Heart left ventricle (tissue), 16 donors: ENCODE measurements around the gene ALPG. TPM values are rescaled to one million over a fixed set of nuclear protein-coding genes. Genes with fewer than 3 reads are reported as not detected.

Experiments
- ATAC-seq, 4 donors: fragments of 200-7000 bp; cut with Tn5 transposase; one replicate each; pipeline ENCODE4 v1.9.1; 2020 to 2022; ENCODE audit warnings: moderate library complexity in 4 of 4, mild to moderate bottlenecking in 3 of 4, moderate number of reproducible peaks in 1 of 4
- DNase-seq, 5 donors: peaks; one replicate each; pipeline ENCODE4 v3.0.0-alpha.2; 2020
- H3K27ac ChIP-seq, 12 donors: fragments of 200-600 bp; sonication (generic) in 4 of 12; one replicate each; pipeline versions ENCODE4 v1.5.0 to v1.8.0; 2016 to 2022; ENCODE audit warnings: mild to moderate bottlenecking in 2 of 12
- H3K27me3 ChIP-seq, 9 donors: fragments of 200-600 bp; sonication (generic) in 2 of 9; one replicate each; pipeline versions ENCODE4 v1.5.1 to v1.8.0; 2016 to 2022; ENCODE audit warnings: mild to moderate bottlenecking in 3 of 9
- H3K36me3 ChIP-seq, 9 donors: fragments of 200-600 bp; sonication (generic) in 2 of 9; one replicate each; pipeline versions ENCODE4 v1.5.0 to v1.8.0; 2018 to 2022; ENCODE audit warnings: mild to moderate bottlenecking in 2 of 9
- H3K4me1 ChIP-seq, 12 donors: fragments of 200-600 bp; sonication (generic) in 4 of 12; one replicate each; pipeline versions ENCODE4 v1.5.0 to v1.8.0; 2016 to 2022; ENCODE audit warnings: mild to moderate bottlenecking in 3 of 12
- H3K4me3 ChIP-seq, 12 donors: fragments of 200-600 bp; sonication (generic) in 4 of 12; one replicate each; pipeline versions ENCODE4 v1.5.0 to v1.8.0; 2017 to 2022; ENCODE audit warnings: mild to moderate bottlenecking in 9 of 12, moderate library complexity in 4 of 12
- H3K9me3 ChIP-seq, 12 donors: fragments of 200-600 bp; sonication (generic) in 4 of 12; one replicate each; pipeline versions ENCODE4 v1.5.0 to v1.8.0; 2016 to 2022; ENCODE audit warnings: mild to moderate bottlenecking in 1 of 12
- CTCF ChIP-seq, 12 donors: fragments of 200-600 bp; sonication (generic) in 4 of 12; IDR thresholded peaks; one replicate each; pipeline versions ENCODE4 v1.5.0 to v1.8.0; 2018 to 2022; ENCODE audit warnings: antibody characterized with exemption in 12 of 12, mild to moderate bottlenecking in 5 of 12
- POLR2A ChIP-seq, 2 donors: fragments of 450-650 bp; IDR thresholded peaks; one replicate each; pipeline ENCODE4 v1.6.1; 2017; ENCODE audit warnings: antibody characterized with exemption in 2 of 2, mild to moderate bottlenecking in 2 of 2, moderate library complexity in 2 of 2
- WGBS, 4 donors: extraction: QIAGEN DNeasy Blood & Tissue Kit in 2 of 4; methylation state at CpG; one replicate each; pipeline versions ENCODE4 v1.1.5 to v1.1.7; 2013 to 2018; 5-methylcytosine and 5-hydroxymethylcytosine counted together
- intact Hi-C, 10 donors: fragments of 100-400 bp; cut with DNase I; formaldehyde crosslinking; loops; one replicate each; pipeline versions ENCODE4 v1.11.1 to v1.14.2; 2022
- polyA plus RNA-seq, 2 donors: library from polyadenylated mRNA; stranded (reverse); fragments of 200-250 nt; gene quantifications; one replicate each; pipeline ENCODE4 v1.2.3, GENCODE V29; 2013
- total RNA-seq, 9 donors: library from RNA; depleted of rRNA in 2 of 9; stranded (reverse); fragments of >200 nt in 2 of 9; fragmentation: NEBNext Ultra II Directional in 3 of 9; extraction: Animal tissue kit (Norgen Biotek cat#: 25700) in 3 of 9; gene quantifications; one replicate each; pipeline versions ENCODE4 v1.1.0 to v1.2.4, GENCODE V29; 2016 to 2023
- donor health status: ischemic (EF 13 %, LVEDD 7.1; RV severe dilation, severe dysfunction).
- donor health status: healthy with polysubstance abuse.
- donor health status: DM: no; HTN: yes; CAD: no.
- donor health status: DM: no; HTN: no; CAD: no.
- donor health status: ischemic (EF 25% LVEDD 6.9; RV normal size, moderate dysfunction).
- donor health status: ischemic (EF 25% LVEDD 5.7; RV mildly dilated, moderate dysfunction).
- donor health status: healthy.
- donor health status: DM: yes; HTN: yes; CAD: no.
- donor health status: ischemic (EF 35%, LVEDD 5.7; RV mildly dilated, moderate dysfunction).
- donor health status: nonischemic (EF 11% LVEDD 7.7; RV severe dilation, severe dysfunction).
- donor health status: DM: yes; HTN: yes; CAD: no.
- donor health status: PGD.
- donor health status: ischemic (EF 29% LVEDD 5.4; RV normal size, mild dysfunction).
- donor health status: nonischemic (EF 23%, LVEDD 6.1; RV moderate dilation, normal function).

Gene ALPG
- total and polyA plus RNA-seq, 11 donors = not detected

GRCh38 chr2:232434563-232435374 is 28.1 kb downstream of the ALPG start:
- Histone ChIP-seq H3K4me1 (no peaks in the 10 kb centered on the region), H3K4me3 (no peak overlapping the region), H3K9me3 (no peaks in the 10 kb centered on the region), H3K27ac (no peak overlapping the region), H3K27me3 (peaks cover 0 to 6% (median 0%) of the 10 kb centered on the region in 9 donors), H3K36me3 (no peaks in the 10 kb centered on the region)
- no peak for ATAC-seq
- no peak for TF ChIP-seq POLR2A (IDR thresholded peaks at IDR 0.05)
- TF ChIP-seq CTCF (IDR thresholded peaks at IDR 0.05) = no peak
- intact Hi-C loops = loop anchor here in 6 of 10 donors (5.0 to 10.0 kb wide), 5 partner anchors 90 to 532 kb away; no protein-coding TSS in a partner anchor
- 88 to 92% (median 91%) methylated on average over 6 to 12 of the region's 12 CpGs for WGBS, 4 donors
- peak in 1 of 5 donors; percentile 41 for DNase-seq

GRCh38 chr2:232435375-232435648 is 28.7 kb downstream of the ALPG start:
- TF ChIP-seq CTCF (IDR thresholded peaks at IDR 0.05) = no peak
- TF ChIP-seq POLR2A (IDR thresholded peaks at IDR 0.05) = no peak
- H3K4me3 ChIP-seq = no peak overlapping the region
- no peaks in the 10 kb centered on the region for H3K36me3 ChIP-seq
- peaks cover 0 to under 1% (median 0%) of the 10 kb centered on the region in 12 donors for H3K4me1 ChIP-seq
- DNase-seq (no peak), ATAC-seq (no peak)
- no peak overlapping the region for H3K27ac ChIP-seq
- peaks cover 0 to 6% (median 0%) of the 10 kb centered on the region in 9 donors for H3K27me3 ChIP-seq
- 79 to 89% (median 81%) methylated on average over 4 of the region's 4 CpGs for WGBS, 4 donors
- no peaks in the 10 kb centered on the region for H3K9me3 ChIP-seq
- intact Hi-C loops = loop anchor here in 6 of 10 donors (5.0 to 10.0 kb wide), 5 partner anchors 91 to 533 kb away; no protein-coding TSS in a partner anchor

GRCh38 chr2:232435805-232436204 is 29.2 kb downstream of the ALPG start:
- TF ChIP-seq CTCF (IDR thresholded peaks at IDR 0.05) = no peak
- no peak for TF ChIP-seq POLR2A (IDR thresholded peaks at IDR 0.05)
- Histone ChIP-seq H3K27ac (no peak overlapping the region), H3K27me3 (peaks cover 0 to 6% (median 0%) of the 10 kb centered on the region in 9 donors), H3K4me1 (peaks cover 0 to 4% (median 0%) of the 10 kb centered on the region in 12 donors), H3K4me3 (no peak overlapping the region), H3K36me3 (no peaks in the 10 kb centered on the region), H3K9me3 (no peaks in the 10 kb centered on the region)
- no peak for ATAC-seq
- intact Hi-C loops = loop anchor here in 7 of 10 donors (2.0 to 10.0 kb wide), 6 partner anchors 91 to 534 kb away; no protein-coding TSS in a partner anchor
- no peak for DNase-seq
- WGBS, 4 donors = 87 to 91% (median 89%) methylated on average over 7 of the region's 7 CpGs

- H3K4me3 ChIP-seq = no peak overlapping the region
- H3K36me3 ChIP-seq = no peaks in the 10 kb centered on the region
- peaks cover 0 to 4% (median 0%) of the 10 kb centered on the region in 12 donors for H3K4me1 ChIP-seq
- TF ChIP-seq CTCF (IDR thresholded peaks at IDR 0.05) (no peak), POLR2A (IDR thresholded peaks at IDR 0.05) (no peak)
- DNase-seq (peak in 2 of 5 donors; percentile 8 to 40), ATAC-seq (no peak)
- intact Hi-C loops = loop anchor here in 7 of 10 donors (2.0 to 10.0 kb wide), 6 partner anchors 92 to 534 kb away; no protein-coding TSS in a partner anchor
- no peaks in the 10 kb centered on the region for H3K9me3 ChIP-seq
- H3K27me3 ChIP-seq = peaks cover 0 to 6% (median 0%) of the 10 kb centered on the region in 9 donors
- 85 to 93% (median 86%) methylated on average over 12 to 15 of the region's 15 CpGs for WGBS, 4 donors
- H3K27ac ChIP-seq = no peak overlapping the region
These were observed 29.9 kb downstream of the ALPG start for GRCh38 chr2:232436381-232437194.
